ENCODE measurements around the gene TRABD2B. TPM values are rescaled to one million over a fixed set of nuclear protein-coding genes. Genes with fewer than 3 reads are reported as not detected.

TRABD2B gene
- total and polyA plus RNA-seq, 2 of the 13 experiments (the other 11 are each of a cell fraction or from before 2014, with no cell fraction given) = 0.04 TPM; not detected in 1

- TF ChIP-seq TERF1 (CRISPR knock-in tag; IDR thresholded peaks at IDR 0.05) (no peak), PAWR (CRISPR knock-in tag; IDR thresholded peaks at IDR 0.05; ENCODE audit: borderline replicate concordance) (no peak), ZNF724P (CRISPR knock-in tag; IDR thresholded peaks at IDR 0.05; ENCODE audit: borderline replicate concordance) (no peak), ZNF205 (CRISPR knock-in tag; IDR thresholded peaks at IDR 0.05) (0 out of 2 replicates have a peak, but pooled peaks have one; percentile 38), ZBTB4 (CRISPR knock-in tag; IDR thresholded peaks at IDR 0.05; ENCODE audit: borderline replicate concordance) (no peak), ZNF276 (CRISPR knock-in tag; IDR thresholded peaks at IDR 0.05; ENCODE audit: low read depth) (no peak), CSRNP1 (CRISPR knock-in tag; IDR thresholded peaks at IDR 0.05) (no peak), KLF13 (CRISPR knock-in tag; IDR thresholded peaks at IDR 0.05) (no peak), SMAD1 (CRISPR knock-in tag; IDR thresholded peaks at IDR 0.05; ENCODE audit: borderline replicate concordance, low read depth) (no peak), MIXL1 (CRISPR knock-in tag; IDR thresholded peaks at IDR 0.05) (peak; percentile 73), ATF5 (CRISPR knock-in tag; IDR thresholded peaks at IDR 0.05; ENCODE audit: low read depth) (no peak), TOPORS (CRISPR knock-in tag; IDR thresholded peaks at IDR 0.05) (no peak), ZBTB1 (CRISPR knock-in tag; IDR thresholded peaks at IDR 0.05; ENCODE audit: borderline replicate concordance) (no peak), ZUFSP (CRISPR knock-in tag; IDR thresholded peaks at IDR 0.05; ENCODE audit: borderline replicate concordance) (no peak), ZNF709 (CRISPR knock-in tag; IDR thresholded peaks at IDR 0.05) (no peak), HES4 (CRISPR knock-in tag; IDR thresholded peaks at IDR 0.05; ENCODE audit: borderline replicate concordance) (no peak), EHMT2 (IDR thresholded peaks at IDR 0.05; ENCODE audit: borderline replicate concordance, low read depth, low read length) (peak; percentile 15; the same call in 1 of the 2 replicates), ZNF552 (CRISPR knock-in tag; IDR thresholded peaks at IDR 0.05; ENCODE audit: borderline replicate concordance) (no peak), GATAD2A (CRISPR knock-in tag; IDR thresholded peaks at IDR 0.05) (peak; percentile 65; the same call in 1 of the 2 replicates)
These were observed 131.2 kb downstream of the TRABD2B start (continued) for GRCh38 chr1:47865881-47866535.
